HL-60 (cell line): ENCODE data around the gene UFM1.

Experiments used
- DNase-seq, 2 experiments: peaks; one replicate each; pipeline ENCODE4 v3.0.0-alpha.2; 2010 to 2020; ENCODE audit warnings: low read depth in 1 of 2, low spot score in 1 of 2
- H3K27ac ChIP-seq: fragments of 250-450 bp; sonication (Bioruptor Pico); replicated peaks from 2 replicates; pipeline ENCODE4 v1.5.1; 2020; ENCODE audit warnings: mild to moderate bottlenecking, moderate library complexity
- H3K27me3 ChIP-seq: fragments of 250-450 bp; sonication (Bioruptor Pico); 2 replicates; pipeline ENCODE4 v1.5.1; 2021; ENCODE audit warnings: mild to moderate bottlenecking, moderate library complexity; ENCODE audit not compliant: insufficient read depth, poor library complexity, severe bottlenecking
- H3K4me3 ChIP-seq: replicated peaks from 2 replicates; pipeline ENCODE4 v1.5.1; 2011; ENCODE audit warnings: mild to moderate bottlenecking, control low read depth, low read length; ENCODE audit not compliant: insufficient read depth
- GABPA ChIP-seq: IDR thresholded peaks from 2 replicates; pipeline ENCODE4 v1.6.1; 2012; ENCODE audit warnings: low read depth
- POLR2AphosphoS5 ChIP-seq: IDR thresholded peaks from 2 replicates; pipeline ENCODE4 v1.6.1; 2012; ENCODE audit warnings: low read depth
- SPI1 ChIP-seq: IDR thresholded peaks from 2 replicates; pipeline ENCODE4 v1.6.1; 2012; ENCODE audit warnings: low read depth, mild to moderate bottlenecking, borderline replicate concordance
- TF ChIP-seq, protein P1 (sequence below): IDR thresholded peaks from one replicate; pipeline ENCODE4 v1.5.1; 2011; ENCODE audit warnings: low read length, control low read depth, inconsistent platforms; ENCODE audit not compliant: insufficient read depth
- TF ChIP-seq, protein P2 (sequence below): IDR thresholded peaks from 2 replicates; pipeline ENCODE4 v1.6.1; 2012; ENCODE audit warnings: low read depth; ENCODE audit not compliant: insufficient replicate concordance

The UFM1 gene

DNA sequence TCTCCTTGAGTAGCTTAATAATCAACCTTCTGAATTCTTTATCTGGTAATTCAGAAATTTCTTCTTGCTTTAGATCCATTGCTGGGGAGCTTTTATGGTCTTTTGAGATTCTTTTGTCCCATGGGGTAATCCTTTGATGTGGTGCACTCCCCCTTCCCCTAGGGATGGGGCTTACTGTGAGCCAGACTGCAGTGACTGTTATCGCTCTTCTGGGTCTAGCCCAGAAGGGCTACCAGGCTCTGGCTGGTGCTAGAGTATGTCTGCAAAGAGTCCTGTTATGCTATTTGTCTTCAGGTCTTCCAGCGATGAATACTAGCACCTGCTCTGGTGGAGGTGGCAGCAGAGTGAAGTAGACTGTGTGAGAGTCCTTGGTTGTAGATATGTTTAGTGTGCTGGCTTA lies 41.7 kb downstream of the UFM1 start:
- Histone ChIP-seq H3K27ac (no peak overlapping the region), H3K27me3 (peaks cover 6% of the 10 kb centered on the region), H3K4me3 (no peak overlapping the region)
- TF ChIP-seq POLR2AphosphoS5 (no peak), GABPA (no peak), SPI1 (no peak)
- TF ChIP-seq, protein P1, sequence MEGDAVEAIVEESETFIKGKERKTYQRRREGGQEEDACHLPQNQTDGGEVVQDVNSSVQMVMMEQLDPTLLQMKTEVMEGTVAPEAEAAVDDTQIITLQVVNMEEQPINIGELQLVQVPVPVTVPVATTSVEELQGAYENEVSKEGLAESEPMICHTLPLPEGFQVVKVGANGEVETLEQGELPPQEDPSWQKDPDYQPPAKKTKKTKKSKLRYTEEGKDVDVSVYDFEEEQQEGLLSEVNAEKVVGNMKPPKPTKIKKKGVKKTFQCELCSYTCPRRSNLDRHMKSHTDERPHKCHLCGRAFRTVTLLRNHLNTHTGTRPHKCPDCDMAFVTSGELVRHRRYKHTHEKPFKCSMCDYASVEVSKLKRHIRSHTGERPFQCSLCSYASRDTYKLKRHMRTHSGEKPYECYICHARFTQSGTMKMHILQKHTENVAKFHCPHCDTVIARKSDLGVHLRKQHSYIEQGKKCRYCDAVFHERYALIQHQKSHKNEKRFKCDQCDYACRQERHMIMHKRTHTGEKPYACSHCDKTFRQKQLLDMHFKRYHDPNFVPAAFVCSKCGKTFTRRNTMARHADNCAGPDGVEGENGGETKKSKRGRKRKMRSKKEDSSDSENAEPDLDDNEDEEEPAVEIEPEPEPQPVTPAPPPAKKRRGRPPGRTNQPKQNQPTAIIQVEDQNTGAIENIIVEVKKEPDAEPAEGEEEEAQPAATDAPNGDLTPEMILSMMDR: no peak
- TF ChIP-seq, protein P2, sequence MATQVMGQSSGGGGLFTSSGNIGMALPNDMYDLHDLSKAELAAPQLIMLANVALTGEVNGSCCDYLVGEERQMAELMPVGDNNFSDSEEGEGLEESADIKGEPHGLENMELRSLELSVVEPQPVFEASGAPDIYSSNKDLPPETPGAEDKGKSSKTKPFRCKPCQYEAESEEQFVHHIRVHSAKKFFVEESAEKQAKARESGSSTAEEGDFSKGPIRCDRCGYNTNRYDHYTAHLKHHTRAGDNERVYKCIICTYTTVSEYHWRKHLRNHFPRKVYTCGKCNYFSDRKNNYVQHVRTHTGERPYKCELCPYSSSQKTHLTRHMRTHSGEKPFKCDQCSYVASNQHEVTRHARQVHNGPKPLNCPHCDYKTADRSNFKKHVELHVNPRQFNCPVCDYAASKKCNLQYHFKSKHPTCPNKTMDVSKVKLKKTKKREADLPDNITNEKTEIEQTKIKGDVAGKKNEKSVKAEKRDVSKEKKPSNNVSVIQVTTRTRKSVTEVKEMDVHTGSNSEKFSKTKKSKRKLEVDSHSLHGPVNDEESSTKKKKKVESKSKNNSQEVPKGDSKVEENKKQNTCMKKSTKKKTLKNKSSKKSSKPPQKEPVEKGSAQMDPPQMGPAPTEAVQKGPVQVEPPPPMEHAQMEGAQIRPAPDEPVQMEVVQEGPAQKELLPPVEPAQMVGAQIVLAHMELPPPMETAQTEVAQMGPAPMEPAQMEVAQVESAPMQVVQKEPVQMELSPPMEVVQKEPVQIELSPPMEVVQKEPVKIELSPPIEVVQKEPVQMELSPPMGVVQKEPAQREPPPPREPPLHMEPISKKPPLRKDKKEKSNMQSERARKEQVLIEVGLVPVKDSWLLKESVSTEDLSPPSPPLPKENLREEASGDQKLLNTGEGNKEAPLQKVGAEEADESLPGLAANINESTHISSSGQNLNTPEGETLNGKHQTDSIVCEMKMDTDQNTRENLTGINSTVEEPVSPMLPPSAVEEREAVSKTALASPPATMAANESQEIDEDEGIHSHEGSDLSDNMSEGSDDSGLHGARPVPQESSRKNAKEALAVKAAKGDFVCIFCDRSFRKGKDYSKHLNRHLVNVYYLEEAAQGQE: no peak
- no peak for DNase-seq

DNA sequence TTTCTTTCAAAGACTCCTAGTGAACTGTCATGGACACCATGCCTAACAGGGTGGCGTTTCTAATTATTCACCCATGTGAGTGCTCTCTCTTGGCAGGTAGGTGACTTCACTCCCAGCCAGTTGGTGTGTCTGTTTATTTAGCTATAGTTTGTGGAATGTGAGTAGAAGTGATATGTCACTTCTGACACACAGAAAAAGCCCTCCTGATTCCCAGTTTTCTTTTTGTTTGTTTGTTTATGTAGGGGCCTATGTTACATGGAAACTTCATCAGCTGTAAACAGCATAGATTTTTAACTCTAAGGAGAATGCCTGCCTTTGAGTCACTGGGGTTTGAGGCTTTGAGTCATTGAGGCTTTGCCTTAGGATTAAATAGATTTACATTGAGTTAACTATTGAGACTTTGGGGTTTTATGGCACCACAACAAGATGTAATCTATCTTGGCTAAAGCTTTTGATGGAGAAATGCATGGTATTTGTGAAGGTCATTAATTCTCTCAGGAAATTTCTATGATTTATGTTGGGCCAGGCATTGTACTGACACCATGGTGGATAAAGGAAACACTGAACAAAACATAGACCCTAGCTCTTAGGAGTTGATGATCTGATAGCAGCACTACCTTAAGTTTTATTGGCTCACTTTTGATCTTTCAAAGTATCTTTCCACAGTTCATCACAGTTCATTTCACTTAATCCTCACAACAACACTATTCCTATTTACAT lies 45.3 kb downstream of the UFM1 start:
- H3K27ac ChIP-seq: no peak overlapping the region
- no peak overlapping the region for H3K4me3 ChIP-seq
- TF ChIP-seq GABPA: no peak
- TF ChIP-seq, protein P1: no peak
- TF ChIP-seq, protein P2: no peak
- no peak for TF ChIP-seq POLR2AphosphoS5
- no peak for TF ChIP-seq SPI1
- DNase-seq: no peak
- H3K27me3 ChIP-seq: peaks cover 4% of the 10 kb centered on the region

DNA sequence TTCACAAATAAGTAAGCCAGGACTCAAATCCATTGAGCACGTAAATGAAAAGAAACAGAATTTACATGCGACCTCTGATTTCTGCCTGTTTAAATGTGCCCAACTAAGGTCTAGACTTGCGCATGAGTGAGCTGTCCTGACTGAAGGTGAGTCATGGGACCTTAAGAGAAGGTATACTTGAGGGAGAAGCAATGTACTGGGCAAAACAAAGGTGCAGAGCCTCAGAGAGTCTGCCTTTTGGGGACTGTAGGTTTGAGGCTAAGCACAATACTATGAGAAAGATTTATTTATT lies 45.8 kb downstream of the UFM1 start:
- Histone ChIP-seq H3K27ac (no peak overlapping the region), H3K4me3 (no peak overlapping the region), H3K27me3 (no peaks in the 10 kb centered on the region)
- DNase-seq: no peak
- TF ChIP-seq SPI1 (no peak), POLR2AphosphoS5 (no peak), GABPA (no peak)
- TF ChIP-seq, protein P1: no peak
- TF ChIP-seq, protein P2: no peak
